HG02840 (cell line): ENCODE data around the gene HSD17B11.
"Not testable (repeated sequence)": the region's sequence is repeated elsewhere in the genome, so short reads cannot be mapped to it uniquely, and the experiment has no call there.

Source experiments
- ATAC-seq: cut with Tn5 transposase; IDR thresholded peaks from one replicate; pipeline ENCODE4 v1.9.1; 2021; ENCODE audit warnings: mild to moderate bottlenecking, moderate library complexity, moderate number of reproducible peaks; ENCODE audit not compliant: unreplicated experiment, low FRiP score

Gene HSD17B11, protein sequence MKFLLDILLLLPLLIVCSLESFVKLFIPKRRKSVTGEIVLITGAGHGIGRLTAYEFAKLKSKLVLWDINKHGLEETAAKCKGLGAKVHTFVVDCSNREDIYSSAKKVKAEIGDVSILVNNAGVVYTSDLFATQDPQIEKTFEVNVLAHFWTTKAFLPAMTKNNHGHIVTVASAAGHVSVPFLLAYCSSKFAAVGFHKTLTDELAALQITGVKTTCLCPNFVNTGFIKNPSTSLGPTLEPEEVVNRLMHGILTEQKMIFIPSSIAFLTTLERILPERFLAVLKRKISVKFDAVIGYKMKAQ

DNA sequence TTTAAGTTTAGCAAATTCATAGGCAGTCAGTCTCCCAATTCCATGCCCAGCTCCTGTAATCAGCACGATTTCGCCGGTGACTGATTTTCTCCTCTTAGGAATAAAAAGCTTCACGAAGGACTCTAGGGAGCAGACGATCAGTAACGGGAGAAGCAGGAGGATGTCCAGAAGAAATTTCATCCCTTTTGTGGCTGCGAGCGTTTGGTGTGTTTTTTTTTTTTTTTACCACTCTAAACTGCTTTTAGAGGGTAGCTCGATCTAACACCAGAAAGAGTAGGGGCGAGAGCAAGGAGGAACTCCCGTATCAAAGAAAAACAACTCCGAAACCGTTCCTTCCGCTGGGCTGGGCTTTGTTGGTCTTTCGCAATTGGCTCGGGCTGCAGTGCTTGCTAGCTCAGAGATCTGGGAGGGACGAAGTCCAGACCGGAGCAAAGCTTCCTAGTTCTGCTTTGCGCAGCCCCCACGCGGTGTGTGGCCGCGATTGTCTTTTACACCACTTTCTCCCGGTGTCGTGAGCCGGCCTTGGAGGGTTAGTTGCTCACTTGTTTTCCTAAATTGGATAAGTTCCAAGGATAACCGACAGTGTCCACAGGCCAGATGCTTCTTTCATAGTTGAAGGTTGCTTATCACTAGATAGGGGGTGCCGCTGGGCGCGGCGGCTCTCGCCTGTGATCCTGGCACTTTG, at the start of gene HSD17B11:
Gene HSD17B11 (minus strand): TSS at position 298 of the 685 bp plus-strand sequence. CDS start 118 bp downstream, at position 180.
- peak; percentile 99 for ATAC-seq

DNA sequence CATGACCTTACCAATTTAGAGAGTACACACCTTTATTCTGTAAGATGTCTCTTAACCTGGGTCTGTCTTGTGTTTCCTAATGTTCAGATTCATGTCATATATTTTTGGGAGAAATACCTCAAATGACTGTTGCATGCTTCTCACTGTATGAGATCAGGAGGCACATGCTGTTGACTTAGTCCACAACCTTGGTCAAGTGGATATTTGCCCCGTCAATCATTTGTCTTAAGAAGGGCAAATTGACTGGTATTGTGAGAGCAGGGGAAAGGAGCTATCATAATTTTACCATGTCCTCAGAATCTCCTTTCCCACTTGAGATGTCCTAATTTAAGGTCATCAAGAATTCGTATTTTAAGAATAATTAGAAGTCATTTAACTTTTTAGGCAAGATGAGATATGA, 42.4 kb upstream of the HSD17B11 start:
- ATAC-seq, result no peak

DNA sequence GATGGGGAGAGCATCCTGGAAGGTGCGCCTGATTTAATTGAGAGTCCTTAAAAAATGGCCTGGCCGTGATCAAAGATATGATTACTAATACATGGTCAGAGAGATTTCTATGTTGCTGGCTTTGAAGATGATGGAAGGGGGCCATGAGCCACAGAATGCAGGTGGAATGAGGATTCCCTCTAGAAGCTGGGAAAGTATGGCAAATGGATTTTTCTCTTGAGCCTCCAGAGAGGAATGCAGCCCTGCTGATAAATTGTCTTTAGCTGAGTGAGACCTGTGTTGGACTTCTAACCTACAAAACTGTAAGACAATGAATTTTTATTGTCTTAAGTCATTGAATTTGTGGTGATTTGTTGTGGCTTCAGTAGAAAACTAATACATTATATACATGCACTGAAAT, 39.0 kb upstream of the HSD17B11 start:
- ATAC-seq, result no peak

DNA sequence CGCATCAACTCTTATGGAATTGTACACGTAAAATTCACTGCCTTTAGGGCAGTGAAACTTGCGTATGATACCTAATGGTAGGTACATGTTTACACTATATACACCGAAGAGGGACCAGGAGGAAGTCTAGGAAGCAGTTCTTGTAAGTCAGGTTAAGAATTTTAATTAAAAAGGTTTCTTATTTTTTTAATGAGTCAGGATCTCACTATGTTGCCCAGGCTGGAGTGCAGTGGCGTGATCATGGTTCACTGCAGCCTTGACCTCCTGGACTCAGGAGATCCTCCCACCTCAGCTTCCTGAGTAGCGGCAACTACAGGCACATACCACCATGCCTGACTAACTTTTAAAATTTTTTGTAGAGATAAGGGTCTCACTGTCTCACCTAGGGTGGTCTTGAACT, 38.0 kb upstream of the HSD17B11 start:
- no peak for ATAC-seq

DNA sequence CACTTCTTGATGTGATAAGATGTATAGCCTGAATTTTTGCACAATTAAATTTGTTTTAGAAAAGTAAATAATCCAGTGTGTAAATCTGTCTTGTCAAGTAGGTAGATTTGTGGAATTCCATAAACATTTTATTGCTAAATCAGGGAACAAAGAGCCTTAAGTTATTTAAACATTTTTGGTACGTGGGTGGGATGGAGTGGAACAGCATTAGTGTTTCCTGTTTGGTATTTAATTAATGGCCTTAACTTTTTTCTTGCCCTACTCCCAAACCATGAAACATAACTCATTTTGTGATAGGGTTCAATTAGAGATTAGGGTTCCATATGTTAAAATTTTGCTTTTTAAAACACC, 36.5 kb upstream of the HSD17B11 start:
- ATAC-seq, result no peak

DNA sequence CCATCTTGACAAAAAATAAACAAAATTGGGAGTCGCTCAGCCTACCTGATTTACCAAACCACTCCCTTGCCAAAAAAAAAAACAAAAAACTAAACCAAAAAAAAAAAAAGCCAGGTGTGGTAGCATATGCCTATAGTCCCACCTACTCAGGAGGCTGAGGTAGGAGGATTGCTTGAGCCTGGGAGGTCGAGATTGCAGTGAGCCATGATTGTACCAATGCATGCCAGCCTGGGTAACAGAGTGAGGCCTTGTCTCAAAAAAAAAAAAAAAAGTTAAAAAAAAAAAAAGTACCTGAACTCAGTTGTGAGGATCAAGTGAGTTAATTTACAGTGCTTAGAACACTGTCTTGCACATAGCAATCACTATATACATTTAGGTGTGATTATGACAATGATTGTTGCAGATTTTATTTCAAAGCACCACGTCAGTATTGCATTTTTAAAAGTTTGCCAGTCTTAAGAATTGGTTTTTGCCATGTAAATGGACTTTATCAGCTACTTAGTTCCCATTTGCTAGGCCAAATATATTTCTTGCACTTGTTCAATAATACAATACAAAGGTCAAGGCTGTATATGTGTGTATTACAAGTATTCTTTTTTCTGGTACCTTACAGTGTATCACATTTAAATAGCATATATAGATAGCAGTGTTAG, 36.0 kb upstream of the HSD17B11 start:
- ATAC-seq, result no peak

DNA sequence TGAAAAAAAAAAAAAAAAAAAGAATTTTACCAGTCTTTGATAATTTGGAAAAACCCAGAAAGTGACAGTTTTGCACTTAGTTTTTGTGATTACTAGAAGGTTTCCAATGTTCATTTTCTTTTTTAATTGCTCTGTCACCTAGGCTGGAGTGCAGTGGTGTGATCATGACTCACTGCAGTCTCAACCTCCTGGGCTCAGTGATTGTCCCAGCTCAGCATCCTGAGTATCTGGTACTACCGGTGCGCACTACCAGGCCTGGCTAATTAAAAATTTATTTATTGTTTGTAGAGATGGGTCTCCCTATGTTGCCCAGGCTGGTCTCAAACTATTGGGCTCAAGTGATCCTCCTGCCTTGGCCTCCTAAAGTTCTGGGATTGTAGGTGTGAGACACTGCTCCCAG, 34.7 kb upstream of the HSD17B11 start:
- ATAC-seq, result no peak

DNA sequence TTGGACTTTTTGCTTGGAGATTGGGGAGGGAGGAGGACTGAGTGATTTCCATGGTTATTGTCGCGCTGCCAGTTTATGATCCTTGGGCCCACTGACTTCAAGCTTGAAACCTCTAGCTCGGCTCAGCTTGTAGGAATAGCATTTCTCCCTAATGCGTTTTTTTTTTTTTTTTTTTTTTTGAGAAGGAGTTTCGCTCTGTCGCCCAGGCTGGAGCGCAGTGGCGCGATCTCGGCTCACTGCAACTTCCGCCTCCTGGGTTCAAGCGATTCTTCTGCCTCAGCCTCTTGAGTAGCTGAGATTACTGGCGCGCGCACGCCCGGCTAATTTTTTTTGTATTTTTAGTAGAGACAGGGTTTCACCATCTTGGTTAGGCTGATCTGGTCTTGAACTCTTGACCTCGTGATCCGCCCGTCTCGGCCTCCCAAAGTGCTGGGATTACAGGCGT, 33.1 kb upstream of the HSD17B11 start:
- ATAC-seq, result not testable (repeated sequence)

DNA sequence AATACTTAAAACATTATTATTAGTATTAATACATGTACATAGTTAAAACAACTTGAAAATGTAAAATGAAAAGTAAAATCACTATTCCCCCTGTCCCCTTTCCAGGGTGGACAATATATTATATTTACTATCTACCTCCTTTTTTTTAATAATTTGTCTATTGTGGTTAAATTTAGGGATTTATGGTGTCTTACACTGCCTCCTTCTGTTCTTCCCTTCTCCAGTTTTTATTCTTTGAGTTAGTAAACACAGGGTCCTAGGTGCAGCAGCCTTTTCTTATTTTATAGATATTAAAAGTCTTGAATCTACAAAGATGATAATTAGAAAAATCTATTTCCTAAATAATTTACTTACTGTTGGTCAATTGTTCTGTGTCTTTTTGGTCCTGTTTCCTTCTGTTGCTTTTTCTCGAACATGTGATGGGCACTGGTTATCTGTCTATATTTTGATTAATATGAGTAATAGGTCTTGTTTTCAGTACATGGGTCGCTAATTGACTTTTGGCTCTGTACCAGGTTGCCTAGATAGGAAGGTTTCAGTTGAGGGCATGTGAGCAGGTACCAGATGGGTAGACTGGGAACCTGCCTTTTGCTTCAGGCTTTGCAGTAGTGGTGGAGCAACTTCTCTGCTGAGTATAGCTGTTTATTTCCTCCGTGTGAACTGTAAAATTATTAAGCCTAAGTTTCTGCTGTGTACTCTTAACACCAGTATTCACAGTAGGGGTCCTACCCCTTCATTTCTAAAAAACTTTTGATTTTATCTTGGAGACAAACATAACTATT, 32.5 kb upstream of the HSD17B11 start:
- ATAC-seq, result no peak

DNA sequence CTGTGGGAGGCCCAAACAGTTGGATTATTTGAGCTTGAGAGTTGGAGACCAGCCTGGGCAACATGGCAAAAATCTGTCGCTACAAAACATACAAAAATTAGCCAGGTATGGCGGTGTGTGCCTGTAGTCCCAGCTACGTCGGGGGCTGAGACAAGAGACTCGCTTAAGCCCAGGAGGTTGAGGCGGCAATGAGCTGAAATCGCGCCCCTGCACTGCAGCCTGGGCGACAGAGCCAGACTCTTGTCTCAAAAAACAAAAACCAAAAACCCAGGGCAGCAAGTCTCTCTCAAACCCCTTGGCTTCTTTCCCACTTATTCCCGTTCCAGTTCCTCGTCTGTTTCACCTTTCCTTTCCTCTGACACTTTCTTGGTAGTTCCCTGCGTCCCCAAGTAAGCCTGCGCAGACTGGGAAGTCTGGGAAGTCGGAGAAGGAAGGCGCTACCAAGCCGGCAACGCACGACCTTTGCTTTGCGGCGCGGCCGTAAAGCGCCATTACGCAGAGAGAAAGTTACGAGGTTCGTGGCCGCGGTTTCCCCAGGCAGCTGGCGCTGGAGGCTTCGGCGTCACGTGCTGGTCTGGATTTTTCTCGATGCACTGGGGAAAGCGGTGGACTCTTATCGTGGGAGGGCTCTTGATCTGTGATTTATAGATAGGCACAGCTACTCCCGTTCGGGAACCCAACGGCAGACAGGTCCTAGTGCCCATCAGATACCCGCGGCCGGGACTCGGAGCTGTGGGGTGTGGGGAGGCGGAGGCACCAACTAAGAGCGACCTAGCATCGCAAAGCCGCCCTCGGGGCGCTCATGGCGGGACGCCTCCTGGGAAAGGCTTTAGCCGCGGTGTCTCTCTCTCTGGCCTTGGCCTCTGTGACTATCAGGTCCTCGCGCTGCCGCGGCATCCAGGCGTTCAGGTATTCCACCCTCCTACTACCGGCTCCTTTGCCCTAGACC, 31.4 kb upstream of the HSD17B11 start, which contains the start of gene NUDT9:
Gene NUDT9 (plus strand): TSS at position 470 of the 949 bp plus-strand sequence. CDS start 333 bp downstream, at position 803.
- peak; percentile 81 for ATAC-seq

DNA sequence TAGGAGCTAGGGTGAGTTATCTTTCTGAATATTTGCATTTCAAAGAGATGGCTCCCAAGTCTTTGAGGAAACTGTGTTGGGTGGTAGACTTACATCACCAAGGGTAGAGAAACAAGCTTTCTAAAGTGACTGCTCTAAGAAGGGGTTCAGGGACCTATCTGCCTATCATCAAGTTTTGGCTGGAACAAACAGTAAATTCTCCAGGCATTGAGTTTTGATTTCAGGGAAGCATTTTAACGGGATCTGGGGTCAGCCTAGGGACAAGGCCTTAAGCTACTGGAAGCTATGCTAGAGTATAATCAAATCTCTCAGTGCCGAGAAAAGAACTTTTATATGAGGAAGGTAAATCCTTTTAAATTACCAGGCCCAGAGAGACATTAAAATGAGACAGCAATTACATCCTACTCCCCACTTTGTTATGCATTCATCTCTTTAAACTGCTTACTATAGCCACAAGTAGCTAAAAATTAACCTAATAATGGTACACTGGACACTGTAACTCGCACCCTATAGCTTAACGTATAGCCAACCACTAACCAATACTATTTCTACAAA, 29.4 kb upstream of the HSD17B11 start:
- ATAC-seq, result no peak

DNA sequence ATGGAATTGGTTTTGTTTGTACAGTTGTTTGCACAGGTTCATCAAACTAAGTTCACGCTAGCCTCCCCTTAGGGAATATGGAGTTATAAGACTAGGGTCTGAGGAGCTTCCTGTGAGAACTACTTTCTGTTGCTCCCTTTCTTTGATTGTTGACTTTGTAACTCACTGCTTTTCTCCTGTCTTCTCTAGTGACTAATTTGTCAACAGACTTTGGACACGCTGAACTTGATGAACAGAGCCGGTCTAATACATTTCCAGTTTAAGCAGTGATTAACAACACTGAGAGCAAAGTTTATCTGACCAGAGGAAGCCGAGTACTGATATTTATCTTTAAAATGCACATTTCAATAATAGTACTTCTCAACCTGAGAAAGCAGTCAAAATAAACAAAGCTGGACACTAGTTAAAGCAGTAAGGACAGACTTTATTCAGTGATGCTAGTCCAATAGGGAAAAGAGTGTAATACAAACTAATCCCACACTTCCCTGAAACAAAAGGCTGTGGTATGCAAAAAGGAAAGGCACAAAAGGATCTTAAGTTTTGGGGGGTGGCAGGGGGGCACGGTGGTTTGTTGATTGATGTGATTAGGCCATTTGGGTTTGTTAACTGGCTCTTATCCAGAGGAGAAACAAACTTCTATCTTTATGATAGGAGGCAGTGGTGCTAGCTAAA, 28.7 kb upstream of the HSD17B11 start:
- ATAC-seq, result no peak

DNA sequence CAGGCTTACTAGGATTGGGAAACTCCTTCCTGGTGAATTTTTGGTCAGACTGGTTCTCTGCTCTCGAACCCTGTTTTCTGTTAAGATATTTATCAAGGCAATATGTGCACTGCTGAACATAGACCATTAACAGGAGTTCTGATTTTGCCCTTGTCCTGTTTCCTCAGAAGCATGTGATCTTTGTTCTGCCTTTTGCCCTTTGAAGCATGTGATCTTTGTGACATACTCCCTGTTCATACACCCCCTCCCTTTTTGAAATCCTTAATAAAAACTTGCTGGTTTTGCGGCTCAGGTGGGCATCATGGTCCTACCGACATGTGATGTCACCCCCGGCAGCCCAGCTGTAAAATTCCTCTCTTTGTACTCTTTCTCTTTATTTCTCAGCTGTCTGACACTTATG, 27.4 kb upstream of the HSD17B11 start:
- ATAC-seq, result not testable (repeated sequence)

DNA sequence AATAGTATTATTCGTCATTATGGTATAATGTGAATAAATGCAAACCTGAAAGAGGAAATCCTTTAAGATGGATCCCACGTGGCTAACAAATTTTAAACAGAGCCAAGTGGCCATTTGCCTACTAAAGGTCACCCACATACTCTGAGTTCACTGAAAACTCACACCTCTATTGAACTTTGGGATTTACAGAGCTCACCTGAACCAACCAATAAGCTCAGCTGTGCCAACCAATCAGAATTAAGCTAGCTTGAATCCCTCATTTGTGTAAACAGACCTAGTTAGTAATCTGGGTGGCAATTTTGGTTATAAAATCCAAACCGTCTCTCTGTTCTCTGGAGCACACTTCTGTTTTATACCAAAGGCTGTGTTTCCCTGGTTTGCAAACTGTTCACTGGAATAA, 26.0 kb upstream of the HSD17B11 start:
- no peak for ATAC-seq

DNA sequence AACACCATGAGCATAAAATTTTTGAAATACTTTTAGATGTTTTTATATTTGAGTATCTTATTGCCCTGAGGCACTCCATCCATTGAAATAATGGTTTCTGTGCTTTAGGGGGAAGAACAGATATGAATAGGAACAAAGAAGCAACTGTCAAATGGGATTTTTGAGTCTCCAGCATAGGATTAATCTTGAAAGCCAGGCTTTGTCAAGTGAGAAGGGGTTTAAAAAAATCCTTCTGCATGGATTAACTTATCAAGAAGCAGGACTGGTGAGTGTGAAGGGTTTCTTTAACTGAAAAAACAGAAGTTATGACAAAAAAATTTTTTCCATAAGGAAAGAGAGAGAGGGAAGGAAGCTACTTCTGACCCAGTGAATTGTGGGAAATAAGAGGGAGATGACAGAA, 23.8 kb upstream of the HSD17B11 start:
- ATAC-seq, result no peak

DNA sequence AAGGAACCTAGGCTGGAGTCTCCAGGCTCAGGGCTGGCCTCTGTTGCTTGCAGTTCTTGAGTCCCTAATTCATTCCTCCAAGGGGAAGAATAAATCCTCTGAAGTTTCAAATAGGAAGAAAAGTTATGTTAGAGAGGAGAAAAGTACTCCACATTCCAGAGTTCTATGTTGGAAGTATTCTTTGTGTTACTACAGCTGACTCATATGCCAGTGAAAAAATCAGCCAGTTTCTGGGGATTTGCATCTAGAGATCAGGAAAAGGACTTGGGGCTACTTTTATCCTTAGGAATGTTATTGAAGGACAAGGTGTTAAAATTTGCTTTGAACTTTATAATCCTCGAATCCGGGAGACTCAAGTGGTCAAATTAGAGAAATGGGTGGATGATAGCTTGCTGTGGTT, 19.7 kb upstream of the HSD17B11 start:
- ATAC-seq, result no peak

DNA sequence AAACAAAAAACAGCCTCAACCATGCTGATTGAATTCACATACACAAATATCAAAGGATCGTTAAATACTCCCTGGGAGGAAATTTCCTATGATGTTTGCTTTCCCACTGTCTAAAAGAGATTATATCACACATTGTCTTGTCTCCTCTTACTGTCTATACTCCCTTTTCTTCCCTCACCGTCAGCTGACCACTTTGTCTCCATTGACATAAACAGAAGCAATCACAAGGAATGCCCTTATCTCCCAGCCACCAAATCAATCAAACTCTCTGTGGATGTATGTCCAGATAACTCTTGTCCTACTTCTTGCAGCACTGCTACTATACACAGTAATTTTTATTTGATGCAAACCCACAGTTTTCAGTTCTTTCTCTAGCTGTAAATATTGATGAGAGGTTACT, 19.2 kb upstream of the HSD17B11 start:
- ATAC-seq, result no peak

DNA sequence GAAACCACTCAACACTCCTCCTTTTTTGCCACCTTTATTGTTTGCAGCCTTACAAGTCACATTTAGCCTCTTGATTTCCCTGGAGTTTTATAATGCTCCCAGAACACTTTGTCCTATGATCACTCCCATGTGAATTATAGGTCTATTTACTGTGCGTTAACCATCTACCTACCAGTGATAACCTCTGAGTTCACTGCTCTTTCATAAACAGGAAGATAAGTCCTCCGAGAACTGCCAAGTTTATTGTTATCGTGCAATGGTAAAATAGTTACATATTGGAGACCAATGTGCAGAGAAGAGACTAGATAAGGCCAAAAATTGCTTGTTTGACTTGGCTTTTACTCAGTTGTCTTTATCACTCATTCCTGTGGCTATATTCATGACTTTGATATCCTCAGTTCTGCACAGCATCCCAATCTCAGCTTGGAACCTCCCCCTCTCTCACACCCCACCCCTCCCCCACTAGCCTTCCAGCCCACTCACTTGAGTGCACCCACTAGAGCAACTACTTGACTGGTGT, 18.5 kb upstream of the HSD17B11 start:
- no peak for ATAC-seq

DNA sequence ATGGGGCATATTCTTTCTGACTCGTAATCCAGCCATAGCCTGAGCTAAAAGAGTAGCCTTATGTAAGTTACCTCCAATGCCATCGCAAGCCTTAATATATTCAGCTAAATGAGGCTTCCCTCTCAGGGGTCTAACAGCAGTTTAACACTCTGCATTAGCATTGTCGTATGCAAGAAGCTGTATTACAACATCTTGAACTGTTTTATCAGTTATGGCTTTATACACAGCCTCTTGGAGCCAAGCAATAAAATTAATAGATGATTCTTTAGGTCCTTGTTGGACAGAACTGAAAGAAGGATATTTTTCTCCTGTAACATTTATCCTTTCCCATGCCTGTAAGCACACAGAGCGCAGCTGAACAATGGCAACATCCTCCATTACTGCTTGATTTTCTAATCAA, 15.9 kb upstream of the HSD17B11 start:
- not testable (repeated sequence) for ATAC-seq
